IMR-90 (cell line): ENCODE data around the gene AQP9. TPM values are rescaled to one million over a fixed set of nuclear protein-coding genes. Genes with fewer than 3 reads are reported as not detected.

Experiments used
- ATAC-seq: fragments of 200-7000 bp; cut with Tn5 transposase; 2 replicates; pipeline ENCODE4 v1.9.1; 2020; ENCODE audit warnings: low read depth, mild to moderate bottlenecking, moderate library complexity
- BruUV-seq: library from RNA; stranded (reverse); fragments of 400-500 nt; replicated peaks from 2 replicates; lab custom pipeline; 2021; lab: Mats Ljungman, UMichigan
- CTCF ChIA-PET: fragments of 300-600 bp; formaldehyde crosslinking; extraction: SDS; loops from one replicate; lab custom pipeline; 2021; ENCODE audit warnings: antibody characterized with exemption; lab: Yijun Ruan, JAX
- POLR2A ChIA-PET: fragments of 300-600 bp; sonication (Branson Sonifier 250); formaldehyde crosslinking; loops from one replicate; lab custom pipeline; 2022; ENCODE audit warnings: antibody characterized with exemption; ENCODE audit not compliant: unreplicated experiment; lab: Charles Lee
- DNase-seq: peaks from one replicate; pipeline ENCODE4 v3.0.0; 2013
- H2AFZ ChIP-seq: replicated peaks from 2 replicates; pipeline ENCODE3; 2013; ENCODE audit warnings: low read length, mild to moderate bottlenecking; ENCODE audit not compliant: poor library complexity
- H2AK5ac ChIP-seq: 2 replicates; pipeline ENCODE4 v1.6.1; 2013; ENCODE audit warnings: low read depth, low read length, inconsistent platforms
- H2AK9ac ChIP-seq: replicated peaks from 2 replicates; pipeline ENCODE3; 2013; ENCODE audit warnings: mild to moderate bottlenecking, low read depth, low read length, moderate library complexity; ENCODE audit not compliant: poor library complexity
- H2BK120ac ChIP-seq: 2 replicates; pipeline ENCODE4 v1.6.1; 2013; ENCODE audit warnings: low read depth, low read length, inconsistent platforms
- H2BK15ac ChIP-seq: 3 replicates; pipeline ENCODE4 v1.6.1; 2013; ENCODE audit warnings: low read depth, low read length, inconsistent platforms
- H2BK20ac ChIP-seq: 2 replicates; pipeline ENCODE4 v1.6.1; 2013; ENCODE audit warnings: low read depth, mild to moderate bottlenecking, inconsistent platforms, low read length, moderate library complexity
- H2BK5ac ChIP-seq: 2 replicates; pipeline ENCODE4 v1.6.1; 2013; ENCODE audit warnings: mild to moderate bottlenecking, low read depth, low read length, inconsistent platforms; ENCODE audit not compliant: poor library complexity, severe bottlenecking
- H3K14ac ChIP-seq: replicated peaks from 2 replicates; pipeline ENCODE4 v1.6.1; 2013; ENCODE audit warnings: low read depth, low read length, inconsistent platforms
- H3K18ac ChIP-seq: 2 replicates; pipeline ENCODE4 v1.6.1; 2013; ENCODE audit warnings: low read depth, low read length, control low read depth
- H3K23ac ChIP-seq: 2 replicates; pipeline ENCODE4 v1.6.1; 2013; ENCODE audit warnings: low read depth, low read length, inconsistent platforms
- H3K27ac ChIP-seq: 2 replicates; pipeline ENCODE4 v1.5.1; 2013; ENCODE audit warnings: mild to moderate bottlenecking, control low read depth, low read length; ENCODE audit not compliant: insufficient read depth
- H3K27me3 ChIP-seq: 2 replicates; pipeline ENCODE4 v1.6.1; 2013; ENCODE audit warnings: low read length; ENCODE audit not compliant: control insufficient read depth, insufficient read depth
- H3K36me3 ChIP-seq: 2 replicates; pipeline ENCODE4 v1.6.1; 2013; ENCODE audit warnings: low read length, mixed read lengths; ENCODE audit not compliant: control insufficient read depth, insufficient read depth
- H3K4ac ChIP-seq: 2 replicates; pipeline ENCODE4 v1.6.1; 2013; ENCODE audit warnings: low read depth, low read length, inconsistent platforms
- H3K4me1 ChIP-seq: 2 replicates; pipeline ENCODE4 v1.6.1; 2013; ENCODE audit warnings: low read length, mixed read lengths; ENCODE audit not compliant: control insufficient read depth, insufficient read depth
- H3K4me2 ChIP-seq: 2 replicates; pipeline ENCODE4 v1.6.1; 2013; ENCODE audit warnings: low read depth, mild to moderate bottlenecking, control low read depth, low read length, moderate library complexity
- H3K4me3 ChIP-seq: 2 replicates; pipeline ENCODE4 v1.5.1; 2013; ENCODE audit warnings: low read depth, mild to moderate bottlenecking, control low read depth, low read length, moderate library complexity; ENCODE audit not compliant: insufficient read depth
- H3K56ac ChIP-seq: 2 replicates; pipeline ENCODE4 v1.6.1; 2013; ENCODE audit warnings: low read length, inconsistent platforms; ENCODE audit not compliant: insufficient read depth; ENCODE audit errors: extremely low read depth
- H3K79me1 ChIP-seq, 2 experiments: 2 replicates each; pipeline ENCODE4 v1.6.1; 2013; ENCODE audit warnings: low read length in 2 of 2, inconsistent platforms in 1 of 2, low read depth in 1 of 2
- H3K9ac ChIP-seq: 2 replicates; pipeline ENCODE4 v1.6.1; 2013; ENCODE audit warnings: low read depth, low read length, control low read depth
- H3K9me1 ChIP-seq: 2 replicates; pipeline ENCODE4 v1.6.1; 2013; ENCODE audit warnings: low read length, inconsistent platforms; ENCODE audit not compliant: insufficient read depth
- H3K9me3 ChIP-seq: 2 replicates; pipeline ENCODE4 v1.6.1; 2013; ENCODE audit warnings: low read length; ENCODE audit not compliant: control insufficient read depth, insufficient read depth
- H4K20me1 ChIP-seq: 2 replicates; pipeline ENCODE4 v1.6.1; 2013; ENCODE audit warnings: low read length, inconsistent platforms; ENCODE audit not compliant: insufficient read depth
- H4K5ac ChIP-seq: 2 replicates; pipeline ENCODE4 v1.6.1; 2013; ENCODE audit warnings: mild to moderate bottlenecking, low read depth, low read length, control low read depth
- H4K8ac ChIP-seq, 2 experiments: 2 replicates each; pipeline ENCODE4 v1.6.1; 2013; ENCODE audit warnings: low read depth in 2 of 2, low read length in 2 of 2, control low read depth in 1 of 2, inconsistent platforms in 1 of 2
- H4K91ac ChIP-seq: 2 replicates; pipeline ENCODE4 v1.6.1; 2013; ENCODE audit warnings: low read depth, low read length, inconsistent platforms; ENCODE audit not compliant: insufficient read depth
- CEBPB ChIP-seq: IDR thresholded peaks from 2 replicates; pipeline ENCODE4 v1.6.1; 2012; ENCODE audit warnings: low read depth, low read length, improper control_type of control experiment
- CHD1 ChIP-seq: IDR thresholded peaks from 2 replicates; pipeline ENCODE4 v1.6.1; 2012; ENCODE audit warnings: low read depth, low read length, improper control_type of control experiment
- MXI1 ChIP-seq: IDR thresholded peaks from 2 replicates; pipeline ENCODE4 v1.6.1; 2012; ENCODE audit warnings: low read depth, mild to moderate bottlenecking, low read length, moderate library complexity, borderline replicate concordance
- NFE2L2 ChIP-seq: fragments of 150-350 bp; IDR thresholded peaks from 2 replicates; pipeline ENCODE4 v1.6.1; 2016; ENCODE audit warnings: low read depth, mild to moderate bottlenecking, low read length
- RCOR1 ChIP-seq: IDR thresholded peaks from 2 replicates; pipeline ENCODE4 v1.6.1; 2012; ENCODE audit warnings: mild to moderate bottlenecking, low read length, improper control_type of control experiment; ENCODE audit not compliant: insufficient replicate concordance
- RFX5 ChIP-seq: IDR thresholded peaks from 2 replicates; pipeline ENCODE4 v1.8.0; 2012; ENCODE audit warnings: low read depth, mild to moderate bottlenecking, low read length, moderate library complexity
- WGBS, 2 experiments: methylation state at CpG; one replicate each; pipeline versions ENCODE4 v1.1.5 to v1.1.7; 2013; ENCODE audit warnings: missing lambda C conversion rate in 2 of 2; ENCODE audit not compliant: insufficient read length in 1 of 2; ENCODE audit errors: extremely low coverage in 2 of 2; 5-methylcytosine and 5-hydroxymethylcytosine counted together
- dilution Hi-C: fragments of 300-500 bp; cut with HindIII; formaldehyde crosslinking; loops from one replicate; pipeline ENCODE4 v1.14.3; 2018; ENCODE audit warnings: low sequenced_read_pairs; ENCODE audit not compliant: unreplicated experiment
- in situ Hi-C: fragments of 300-500 bp; cut with MboI; formaldehyde crosslinking; loops from 3 replicates; pipeline ENCODE4 v1.14.3; 2019; ENCODE audit warnings: low sequenced_read_pairs, inconsistent platforms, mixed read lengths
- intact Hi-C: fragments of 100-400 bp; cut with micrococcal nuclease; formaldehyde crosslinking; loops from 2 replicates; pipeline ENCODE4 v1.10.0; 2022
- polyA plus RNA-seq, 3 experiments: library from polyadenylated mRNA; depleted of rRNA; stranded (reverse); fragments of >200 nt; gene quantifications; 2 replicates each; pipeline ENCODE4 v1.2.3, GENCODE V29; 2012; ENCODE audit warnings: low replicate concordance in 1 of 3
- total RNA-seq: library from RNA; depleted of rRNA; stranded (reverse); fragments of >200 nt; gene quantifications from 2 replicates; pipeline ENCODE4 v1.2.3, GENCODE V29; 2012
- TF ChIP-seq, protein P1 (sequence below): conservative IDR thresholded peaks from 2 replicates; pipeline ENCODE4 v1.5.1; 2012; ENCODE audit warnings: mild to moderate bottlenecking, low read depth, low read length, improper control_type of control experiment
- TF ChIP-seq, protein P2 (sequence below): fragments of 150-350 bp; IDR thresholded peaks from 2 replicates; pipeline ENCODE4 v1.6.1; 2017; ENCODE audit warnings: mild to moderate bottlenecking, antibody characterized with exemption, low read length, low read depth
- TF ChIP-seq, protein P3 (sequence below): fragments of 150-350 bp; IDR thresholded peaks from 2 replicates; pipeline ENCODE4 v1.6.1; 2016; ENCODE audit warnings: low read depth, mild to moderate bottlenecking, low read length, moderate library complexity, borderline replicate concordance

AQP9 gene
- total and polyA plus RNA-seq, 2 of the 4 experiments (the other 2 are of a cell fraction): not detected

DNA sequence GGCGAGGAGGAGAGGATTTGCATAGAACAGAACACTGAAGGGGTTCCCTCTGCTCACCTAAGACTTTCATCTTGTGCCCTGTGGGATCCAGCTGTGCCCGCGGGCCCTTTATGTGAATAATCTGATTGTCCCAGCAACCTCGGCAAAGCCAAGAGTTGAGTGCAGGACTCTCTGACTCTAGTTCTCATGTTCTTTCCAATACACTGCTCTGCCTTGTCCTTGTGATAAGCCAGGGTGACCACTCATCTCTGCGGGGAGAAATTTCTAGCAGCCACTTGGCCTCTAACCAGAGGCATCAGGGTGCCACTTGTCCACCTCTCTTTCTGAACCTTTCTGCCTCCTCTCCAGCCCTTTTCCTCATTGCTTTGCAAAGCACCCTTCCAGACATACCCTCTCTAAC is 31.8 kb downstream of the AQP9 start:
- Histone ChIP-seq H3K9me3 (no peaks in the 10 kb centered on the region), H3K9ac (no peak overlapping the region), H3K4ac (no peak overlapping the region), H3K18ac (no peak overlapping the region), H4K5ac (no peak overlapping the region), H4K91ac (no peak overlapping the region), H2BK120ac (no peak overlapping the region), H2BK5ac (no peak overlapping the region), H3K27me3 (peaks cover 7% of the 10 kb centered on the region; the same call in 1 of the 2 replicates), H3K4me2 (no peak overlapping the region), H3K79me1 (no peaks in the 10 kb centered on the region), H2AK9ac (no peak overlapping the region), H3K36me3 (no peaks in the 10 kb centered on the region), H2BK20ac (no peak overlapping the region), H3K14ac (no peak overlapping the region), H2BK15ac (no peak overlapping the region), H2AK5ac (no peak overlapping the region), H4K8ac (no peak overlapping the region), H3K4me1 (no peaks in the 10 kb centered on the region), H3K56ac (no peak overlapping the region), H3K27ac (no peak overlapping the region), H3K4me3 (no peak overlapping the region), H4K20me1 (no peaks in the 10 kb centered on the region), H3K9me1 (no peaks in the 10 kb centered on the region; the same call in 1 of the 2 replicates), H3K23ac (no peak overlapping the region), H2AFZ (no peak overlapping the region)
- DNase-seq (no peak), ATAC-seq (no peak)
- WGBS, 2 experiments: no CpG with 5 or more reads among the region's 5 CpGs
- no TSS peak for BruUV-seq
- ChIA-PET CTCF (no interaction called here), POLR2A (no interaction called here)
- in situ Hi-C loops: loop anchor here (10.0 kb wide), 1 partner anchor 305 kb away; no protein-coding TSS in a partner anchor
- dilution Hi-C loops: no loop called here
- no peak for TF ChIP-seq CHD1
- no peak for TF ChIP-seq RFX5
- no peak for TF ChIP-seq MXI1
- TF ChIP-seq CEBPB: no peak
- TF ChIP-seq, protein P1, sequence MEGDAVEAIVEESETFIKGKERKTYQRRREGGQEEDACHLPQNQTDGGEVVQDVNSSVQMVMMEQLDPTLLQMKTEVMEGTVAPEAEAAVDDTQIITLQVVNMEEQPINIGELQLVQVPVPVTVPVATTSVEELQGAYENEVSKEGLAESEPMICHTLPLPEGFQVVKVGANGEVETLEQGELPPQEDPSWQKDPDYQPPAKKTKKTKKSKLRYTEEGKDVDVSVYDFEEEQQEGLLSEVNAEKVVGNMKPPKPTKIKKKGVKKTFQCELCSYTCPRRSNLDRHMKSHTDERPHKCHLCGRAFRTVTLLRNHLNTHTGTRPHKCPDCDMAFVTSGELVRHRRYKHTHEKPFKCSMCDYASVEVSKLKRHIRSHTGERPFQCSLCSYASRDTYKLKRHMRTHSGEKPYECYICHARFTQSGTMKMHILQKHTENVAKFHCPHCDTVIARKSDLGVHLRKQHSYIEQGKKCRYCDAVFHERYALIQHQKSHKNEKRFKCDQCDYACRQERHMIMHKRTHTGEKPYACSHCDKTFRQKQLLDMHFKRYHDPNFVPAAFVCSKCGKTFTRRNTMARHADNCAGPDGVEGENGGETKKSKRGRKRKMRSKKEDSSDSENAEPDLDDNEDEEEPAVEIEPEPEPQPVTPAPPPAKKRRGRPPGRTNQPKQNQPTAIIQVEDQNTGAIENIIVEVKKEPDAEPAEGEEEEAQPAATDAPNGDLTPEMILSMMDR: no peak
- no peak for TF ChIP-seq RCOR1
- TF ChIP-seq, protein P2, sequence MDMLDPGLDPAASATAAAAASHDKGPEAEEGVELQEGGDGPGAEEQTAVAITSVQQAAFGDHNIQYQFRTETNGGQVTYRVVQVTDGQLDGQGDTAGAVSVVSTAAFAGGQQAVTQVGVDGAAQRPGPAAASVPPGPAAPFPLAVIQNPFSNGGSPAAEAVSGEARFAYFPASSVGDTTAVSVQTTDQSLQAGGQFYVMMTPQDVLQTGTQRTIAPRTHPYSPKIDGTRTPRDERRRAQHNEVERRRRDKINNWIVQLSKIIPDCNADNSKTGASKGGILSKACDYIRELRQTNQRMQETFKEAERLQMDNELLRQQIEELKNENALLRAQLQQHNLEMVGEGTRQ: no peak
- TF ChIP-seq NFE2L2: no peak
- TF ChIP-seq, protein P3, sequence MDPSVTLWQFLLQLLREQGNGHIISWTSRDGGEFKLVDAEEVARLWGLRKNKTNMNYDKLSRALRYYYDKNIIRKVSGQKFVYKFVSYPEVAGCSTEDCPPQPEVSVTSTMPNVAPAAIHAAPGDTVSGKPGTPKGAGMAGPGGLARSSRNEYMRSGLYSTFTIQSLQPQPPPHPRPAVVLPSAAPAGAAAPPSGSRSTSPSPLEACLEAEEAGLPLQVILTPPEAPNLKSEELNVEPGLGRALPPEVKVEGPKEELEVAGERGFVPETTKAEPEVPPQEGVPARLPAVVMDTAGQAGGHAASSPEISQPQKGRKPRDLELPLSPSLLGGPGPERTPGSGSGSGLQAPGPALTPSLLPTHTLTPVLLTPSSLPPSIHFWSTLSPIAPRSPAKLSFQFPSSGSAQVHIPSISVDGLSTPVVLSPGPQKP: no peak
- intact Hi-C loops: loop anchor here (5.0 kb wide), 1 partner anchor 518 kb away; no protein-coding TSS in a partner anchor
